Astrocyte (in vitro differentiated cells and primary cell): Measurements from ENCODE around the gene SPTBN1. TPM values are rescaled to one million over a fixed set of nuclear protein-coding genes. Genes with fewer than 3 reads are reported as not detected.

Source experiments
- DNase-seq: peaks from one replicate; pipeline ENCODE4 v3.0.0-alpha.2; 2010; ENCODE audit warnings: low read depth
- FAIRE-seq: peaks from 2 replicates; lab custom pipeline; 2011; peaks lifted over from hg19 to GRCh38; lab: Jason Lieb, UNC
- H2AFZ ChIP-seq: 2 replicates; pipeline ENCODE4 v1.6.0; 2012; ENCODE audit warnings: low read depth, low read length, inconsistent platforms
- H3K27ac ChIP-seq: 2 replicates; pipeline ENCODE4 v1.5.1; 2011; ENCODE audit warnings: low read depth, low read length, inconsistent platforms
- H3K27me3 ChIP-seq: 2 replicates; pipeline ENCODE4 v1.6.0; 2011; ENCODE audit warnings: low read length, inconsistent platforms; ENCODE audit not compliant: insufficient read depth
- H3K36me3 ChIP-seq: 2 replicates; pipeline ENCODE4 v1.5.1; 2011; ENCODE audit warnings: low read length, inconsistent platforms; ENCODE audit not compliant: insufficient read depth
- H3K4me1 ChIP-seq: 2 replicates; pipeline ENCODE4 v1.5.1; 2011; ENCODE audit warnings: low read length, inconsistent platforms; ENCODE audit not compliant: insufficient read depth
- H3K4me2 ChIP-seq: 2 replicates; pipeline ENCODE4 v1.6.0; 2012; ENCODE audit warnings: low read length, inconsistent platforms
- H3K4me3 ChIP-seq: 2 replicates; pipeline ENCODE4 v1.5.1; 2011; ENCODE audit warnings: low read depth, mild to moderate bottlenecking, low read length, inconsistent platforms; ENCODE audit not compliant: insufficient read depth
- H3K79me2 ChIP-seq: 2 replicates; pipeline ENCODE4 v1.6.0; 2012; ENCODE audit warnings: mild to moderate bottlenecking, low read length, inconsistent platforms; ENCODE audit not compliant: insufficient read depth
- H3K9ac ChIP-seq: 2 replicates; pipeline ENCODE4 v1.6.0; 2012; ENCODE audit warnings: mild to moderate bottlenecking, low read length, inconsistent platforms
- H3K9me3 ChIP-seq: 2 replicates; pipeline ENCODE4 v1.5.1; 2012; ENCODE audit warnings: low read depth, mild to moderate bottlenecking, low read length, inconsistent platforms; ENCODE audit not compliant: insufficient read depth
- H4K20me1 ChIP-seq: 2 replicates; pipeline ENCODE4 v1.6.0; 2012; ENCODE audit warnings: low read length, inconsistent platforms; ENCODE audit not compliant: insufficient read depth
- H3K27ac Mint-ChIP-seq: one replicate; pipeline ENCODE4 v1.8.0; 2021; ENCODE audit warnings: mild to moderate bottlenecking, mixed read lengths; ENCODE audit not compliant: unreplicated experiment
- H3K27me3 Mint-ChIP-seq: one replicate; pipeline ENCODE4 v1.8.0; 2021; ENCODE audit warnings: low read depth, mixed read lengths; ENCODE audit not compliant: unreplicated experiment
- H3K36me3 Mint-ChIP-seq: one replicate; pipeline ENCODE4 v1.8.0; 2021; ENCODE audit warnings: low read depth, mixed read lengths; ENCODE audit not compliant: unreplicated experiment
- H3K4me1 Mint-ChIP-seq: one replicate; pipeline ENCODE4 v1.8.0; 2021; ENCODE audit warnings: low read depth, mixed read lengths; ENCODE audit not compliant: unreplicated experiment
- H3K4me3 Mint-ChIP-seq: one replicate; pipeline ENCODE4 v1.8.0; 2021; ENCODE audit warnings: mild to moderate bottlenecking, moderate library complexity, mixed read lengths; ENCODE audit not compliant: unreplicated experiment
- H3K9me3 Mint-ChIP-seq: one replicate; pipeline ENCODE4 v1.8.0; 2021; ENCODE audit warnings: mild to moderate bottlenecking, mixed read lengths; ENCODE audit not compliant: unreplicated experiment
- EZH2 ChIP-seq: IDR thresholded peaks from 2 replicates; pipeline ENCODE4 v1.6.1; 2012; ENCODE audit warnings: mild to moderate bottlenecking, low read length, inconsistent platforms; ENCODE audit not compliant: insufficient read depth
- total RNA-seq: library from RNA; stranded (reverse); gene quantifications from 2 replicates; pipeline ENCODE4 v1.2.1, GENCODE V29; 2021
- TF ChIP-seq, protein P1 (sequence below): IDR thresholded peaks from 2 replicates; pipeline ENCODE4 v1.5.1; 2011; ENCODE audit warnings: low read depth, mild to moderate bottlenecking, inconsistent platforms, low read length, moderate library complexity; ENCODE audit not compliant: insufficient read depth

Gene SPTBN1
- total RNA-seq, 1 donor from 2014 or later = 311 TPM

DNA sequence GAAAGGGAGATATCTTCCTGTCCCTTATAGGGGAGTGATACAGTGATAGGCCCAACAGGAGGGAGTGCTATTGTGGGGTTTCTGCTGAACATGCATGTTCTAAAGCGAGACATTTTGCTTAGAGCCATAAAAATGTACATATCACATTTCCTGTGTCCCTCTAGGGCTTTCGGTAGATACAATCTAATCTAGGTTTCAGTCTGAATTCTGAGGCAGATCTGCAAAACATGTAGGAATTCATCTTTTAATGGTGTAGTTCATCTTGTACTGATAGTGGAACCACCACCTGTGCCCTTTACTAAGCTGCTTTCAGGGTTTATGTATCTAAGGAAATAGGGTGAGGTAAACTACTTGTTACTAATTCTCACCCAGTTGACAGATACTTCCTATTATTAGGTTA, 73.8 kb downstream of the SPTBN1 start:
- Mint-ChIP-seq H3K4me1 (peaks cover 44% of the 10 kb centered on the region), H3K36me3 (peaks cover 30% of the 10 kb centered on the region)

DNA sequence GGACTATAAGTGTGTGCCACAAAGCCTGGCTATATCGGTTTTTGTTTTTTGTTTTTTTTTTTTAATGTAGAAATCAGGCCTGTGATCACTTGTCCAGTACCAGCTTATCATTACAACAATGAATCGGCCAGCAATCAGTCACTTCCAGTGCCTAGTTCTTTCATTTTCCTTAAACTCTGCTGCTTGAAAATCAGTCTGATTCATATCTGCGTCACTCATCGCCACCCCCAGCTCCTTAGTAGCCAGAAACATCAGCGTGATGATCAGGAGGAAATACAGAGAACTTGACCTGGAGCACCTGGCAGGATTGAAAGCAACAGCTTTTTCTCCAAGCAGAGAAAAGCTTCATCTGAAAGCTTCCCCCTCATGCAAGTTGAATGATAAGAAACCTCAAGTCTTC, 75.4 kb downstream of the SPTBN1 start:
- H3K4me3 Mint-ChIP-seq = no peak overlapping the region
- Histone ChIP-seq H3K27ac (peak overlapping the region; percentile 76), H3K4me1 (peaks cover 31% of the 10 kb centered on the region), H3K9me3 (no peaks in the 10 kb centered on the region), H3K9ac (peak overlapping the region; percentile 32), H3K27me3 (no peaks in the 10 kb centered on the region), H3K79me2 (peaks cover 41% of the 10 kb centered on the region), H3K4me3 (no peak overlapping the region), H2AFZ (no peak overlapping the region), H3K36me3 (peaks cover 11% of the 10 kb centered on the region), H3K4me2 (peak overlapping the region; percentile 43), H4K20me1 (no peaks in the 10 kb centered on the region)
- peak overlapping the region; percentile 75 for H3K27ac Mint-ChIP-seq
- no peaks in the 10 kb centered on the region for H3K27me3 Mint-ChIP-seq
- peaks cover 34% of the 10 kb centered on the region for H3K36me3 Mint-ChIP-seq
- DNase-seq (peak; percentile 89), FAIRE-seq (no peak)
- H3K9me3 Mint-ChIP-seq = no peaks in the 10 kb centered on the region
- no peak for TF ChIP-seq EZH2
- TF ChIP-seq, protein P1, sequence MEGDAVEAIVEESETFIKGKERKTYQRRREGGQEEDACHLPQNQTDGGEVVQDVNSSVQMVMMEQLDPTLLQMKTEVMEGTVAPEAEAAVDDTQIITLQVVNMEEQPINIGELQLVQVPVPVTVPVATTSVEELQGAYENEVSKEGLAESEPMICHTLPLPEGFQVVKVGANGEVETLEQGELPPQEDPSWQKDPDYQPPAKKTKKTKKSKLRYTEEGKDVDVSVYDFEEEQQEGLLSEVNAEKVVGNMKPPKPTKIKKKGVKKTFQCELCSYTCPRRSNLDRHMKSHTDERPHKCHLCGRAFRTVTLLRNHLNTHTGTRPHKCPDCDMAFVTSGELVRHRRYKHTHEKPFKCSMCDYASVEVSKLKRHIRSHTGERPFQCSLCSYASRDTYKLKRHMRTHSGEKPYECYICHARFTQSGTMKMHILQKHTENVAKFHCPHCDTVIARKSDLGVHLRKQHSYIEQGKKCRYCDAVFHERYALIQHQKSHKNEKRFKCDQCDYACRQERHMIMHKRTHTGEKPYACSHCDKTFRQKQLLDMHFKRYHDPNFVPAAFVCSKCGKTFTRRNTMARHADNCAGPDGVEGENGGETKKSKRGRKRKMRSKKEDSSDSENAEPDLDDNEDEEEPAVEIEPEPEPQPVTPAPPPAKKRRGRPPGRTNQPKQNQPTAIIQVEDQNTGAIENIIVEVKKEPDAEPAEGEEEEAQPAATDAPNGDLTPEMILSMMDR = no peak
- H3K4me1 Mint-ChIP-seq = peaks cover 37% of the 10 kb centered on the region

More for the DNA sequence above, 73.8 kb downstream of the SPTBN1 start:
- Histone ChIP-seq H3K4me2 (no peak overlapping the region), H3K27me3 (no peaks in the 10 kb centered on the region), H3K79me2 (peaks cover 53% of the 10 kb centered on the region), H3K9me3 (no peaks in the 10 kb centered on the region), H3K9ac (no peak overlapping the region), H3K4me1 (peaks cover 35% of the 10 kb centered on the region), H3K36me3 (peaks cover 12% of the 10 kb centered on the region), H3K4me3 (no peak overlapping the region), H3K27ac (no peak overlapping the region), H4K20me1 (no peaks in the 10 kb centered on the region), H2AFZ (no peak overlapping the region)
- no peak overlapping the region for H3K27ac Mint-ChIP-seq
- no peak overlapping the region for H3K4me3 Mint-ChIP-seq
- no peaks in the 10 kb centered on the region for H3K9me3 Mint-ChIP-seq
- TF ChIP-seq, protein P1 = no peak
- no peak for TF ChIP-seq EZH2
- no peaks in the 10 kb centered on the region for H3K27me3 Mint-ChIP-seq
- FAIRE-seq (no peak), DNase-seq (no peak)

DNA sequence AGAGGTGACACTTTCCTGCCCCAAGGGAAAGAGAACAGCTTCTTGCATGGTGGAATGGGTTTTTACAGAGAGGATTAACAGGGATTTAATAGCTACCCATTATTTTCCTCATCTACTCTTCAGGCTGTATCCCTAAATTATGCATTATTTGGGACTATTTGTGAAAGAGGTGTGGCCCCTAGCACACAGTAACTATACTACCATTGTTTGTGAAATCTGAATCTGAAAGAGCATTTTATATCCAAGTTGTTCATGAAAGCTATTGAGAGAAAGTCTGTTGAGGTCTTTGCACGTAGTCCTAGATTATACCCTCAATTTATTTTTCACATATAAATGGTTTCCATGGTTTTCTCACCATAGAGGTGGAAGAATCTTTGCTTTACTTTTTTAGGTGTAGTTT, 78.1 kb downstream of the SPTBN1 start:
- Histone ChIP-seq H3K27ac (no peak overlapping the region), H3K36me3 (peaks cover 3% of the 10 kb centered on the region), H4K20me1 (peaks cover 4% of the 10 kb centered on the region), H3K4me1 (peaks cover 20% of the 10 kb centered on the region), H2AFZ (no peak overlapping the region), H3K4me3 (no peak overlapping the region), H3K27me3 (no peaks in the 10 kb centered on the region), H3K4me2 (no peak overlapping the region), H3K9me3 (no peaks in the 10 kb centered on the region), H3K9ac (no peak overlapping the region), H3K79me2 (peaks cover 44% of the 10 kb centered on the region)
- TF ChIP-seq EZH2 = no peak
- TF ChIP-seq, protein P1 = no peak
- Mint-ChIP-seq H3K36me3 (peaks cover 33% of the 10 kb centered on the region), H3K4me3 (no peak overlapping the region), H3K9me3 (no peaks in the 10 kb centered on the region), H3K4me1 (peaks cover 25% of the 10 kb centered on the region), H3K27me3 (no peaks in the 10 kb centered on the region), H3K27ac (peak overlapping the region; percentile 94)
- FAIRE-seq (no peak), DNase-seq (no peak)
